ENCODE results near the gene COMMD4.

COMMD4 gene

DNA sequence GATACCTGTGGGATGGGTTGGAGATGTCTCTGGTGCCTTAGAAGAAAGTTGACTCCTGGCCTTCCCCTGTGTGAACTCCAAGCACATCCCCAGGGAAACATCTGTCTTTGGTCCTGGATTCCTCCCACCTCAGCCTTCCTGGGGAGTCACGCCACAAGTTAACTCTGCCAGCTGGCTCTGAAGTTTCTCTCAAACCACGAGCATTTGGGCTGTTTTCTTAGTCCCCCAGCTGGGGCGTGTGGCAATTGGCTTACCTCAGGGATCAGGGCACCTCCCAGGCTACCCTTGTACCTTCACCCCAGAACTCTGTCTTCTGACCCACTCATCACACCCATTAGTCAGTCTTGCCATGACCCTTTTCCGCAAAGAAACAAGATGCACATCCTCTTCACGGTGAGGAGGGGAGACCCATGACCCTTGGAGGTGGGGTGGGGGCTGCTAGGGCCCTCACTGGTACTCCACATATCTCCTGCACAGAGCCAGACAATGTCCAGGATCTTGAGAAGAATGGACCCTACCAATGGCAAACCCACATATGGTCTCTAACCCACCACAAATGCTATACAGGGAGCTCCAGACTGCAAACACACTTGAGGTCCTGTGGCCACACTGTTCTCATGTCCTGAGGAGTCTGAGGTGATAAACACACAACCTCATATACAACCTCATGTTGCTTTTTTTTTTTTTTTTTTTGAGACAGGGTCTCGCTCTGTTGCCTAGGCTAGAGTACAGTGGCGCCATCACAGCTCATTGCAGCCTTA lies 14.9 kb downstream of the COMMD4 start:
- TF ChIP-seq POLR2AphosphoS5 (IDR thresholded peaks at IDR 0.05; ENCODE audit: borderline replicate concordance, low read depth, low read length): no peak
- no peak for TF ChIP-seq EZH2 (IDR thresholded peaks at IDR 0.05)
- no peak for TF ChIP-seq FOXP2 (optimal IDR thresholded peaks at IDR 0.05; ENCODE audit: control extremely low read depth, extremely low read length, insufficient read depth)
- Histone ChIP-seq H3K4me3 (no peak overlapping the region), H3K9me3 (ENCODE audit: low read depth, low read length) (no peaks in the 10 kb centered on the region), H3K36me3 (ENCODE audit: insufficient read depth, low read length) (no peaks in the 10 kb centered on the region), H3K9ac (ENCODE audit: insufficient read length) (no peak overlapping the region), H3K27ac (no peak overlapping the region)
- no peak for DNase-seq (ENCODE audit: low read depth, low spot score)

DNA sequence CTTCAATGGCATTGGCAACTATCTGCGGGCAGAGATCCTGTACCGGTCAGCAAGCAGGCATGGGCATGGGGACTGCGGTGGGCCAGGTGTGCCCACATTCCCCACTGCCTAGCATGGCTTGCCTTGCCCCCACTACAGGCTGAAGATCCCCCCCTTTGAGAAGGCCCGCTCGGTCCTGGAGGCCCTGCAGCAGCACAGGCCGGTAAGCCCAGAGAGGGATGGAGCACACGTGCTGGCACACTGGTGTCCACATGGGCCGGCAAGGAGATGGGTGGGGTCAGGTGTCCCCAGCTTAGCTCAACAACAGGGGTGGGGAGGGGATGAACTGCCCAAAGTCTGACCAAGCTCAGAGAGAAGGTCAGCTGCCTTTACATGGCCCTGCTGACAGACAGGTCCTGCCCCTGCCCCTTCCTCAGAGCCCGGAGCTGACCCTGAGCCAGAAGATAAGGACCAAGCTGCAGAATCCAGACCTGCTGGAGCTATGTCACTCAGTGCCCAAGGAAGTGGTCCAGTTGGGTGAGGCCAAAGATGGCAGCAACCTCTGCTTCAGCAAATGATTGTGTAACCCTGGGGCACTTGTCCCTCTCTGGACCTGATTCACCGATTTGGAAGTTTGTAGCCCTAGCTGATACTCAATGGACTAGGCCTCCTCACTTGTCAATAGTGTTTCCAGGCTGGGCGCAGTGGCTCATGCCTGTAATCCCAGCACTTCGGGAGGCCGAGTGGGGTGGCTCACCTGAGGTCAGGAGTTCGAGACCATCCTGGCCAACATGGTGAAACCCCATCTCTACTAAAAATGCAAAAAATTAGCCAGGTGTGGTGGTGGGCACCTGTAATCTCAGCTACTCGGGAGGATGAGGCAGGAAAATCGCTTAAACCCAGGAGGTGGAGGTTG lies 16.6 kb downstream of the COMMD4 start:
- TF ChIP-seq POLR2AphosphoS5 (IDR thresholded peaks at IDR 0.05; ENCODE audit: borderline replicate concordance, low read depth, low read length): no peak
- TF ChIP-seq FOXP2 (optimal IDR thresholded peaks at IDR 0.05; ENCODE audit: control extremely low read depth, extremely low read length, insufficient read depth): no peak
- TF ChIP-seq EZH2 (IDR thresholded peaks at IDR 0.05): no peak
- Histone ChIP-seq H3K4me3 (no peak overlapping the region), H3K9ac (ENCODE audit: insufficient read length) (no peak overlapping the region), H3K36me3 (ENCODE audit: insufficient read depth, low read length) (no peaks in the 10 kb centered on the region), H3K27ac (no peak overlapping the region), H3K9me3 (ENCODE audit: low read depth, low read length) (no peaks in the 10 kb centered on the region)
- no peak for DNase-seq (ENCODE audit: low read depth, low spot score)

DNA sequence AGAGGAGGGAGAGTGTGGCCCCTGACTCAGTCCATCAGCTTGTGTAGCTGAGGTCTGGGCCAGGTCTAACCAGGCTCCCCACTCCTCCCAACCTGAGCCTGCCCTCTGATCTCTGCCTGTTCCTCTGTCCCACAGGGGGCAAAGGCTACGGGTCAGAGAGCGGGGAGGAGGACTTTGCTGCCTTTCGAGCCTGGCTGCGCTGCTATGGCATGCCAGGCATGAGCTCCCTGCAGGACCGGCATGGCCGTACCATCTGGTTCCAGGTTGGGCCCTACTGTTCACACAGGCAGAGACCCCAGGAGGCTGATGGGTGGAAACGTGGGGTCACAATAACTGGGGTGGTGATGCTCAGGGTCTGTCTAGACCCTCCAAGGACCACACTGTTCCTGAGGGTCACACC lies 17.7 kb downstream of the COMMD4 start:
- no peak for DNase-seq (ENCODE audit: low read depth, low spot score)
- Histone ChIP-seq H3K9me3 (ENCODE audit: low read depth, low read length) (no peaks in the 10 kb centered on the region), H3K36me3 (ENCODE audit: insufficient read depth, low read length) (no peaks in the 10 kb centered on the region), H3K4me3 (no peak overlapping the region), H3K9ac (ENCODE audit: insufficient read length) (no peak overlapping the region), H3K27ac (no peak overlapping the region)
- no peak for TF ChIP-seq EZH2 (IDR thresholded peaks at IDR 0.05)
- no peak for TF ChIP-seq FOXP2 (optimal IDR thresholded peaks at IDR 0.05; ENCODE audit: control extremely low read depth, extremely low read length, insufficient read depth)
- TF ChIP-seq POLR2AphosphoS5 (IDR thresholded peaks at IDR 0.05; ENCODE audit: borderline replicate concordance, low read depth, low read length): no peak; the same call in 1 of the 2 replicates

DNA sequence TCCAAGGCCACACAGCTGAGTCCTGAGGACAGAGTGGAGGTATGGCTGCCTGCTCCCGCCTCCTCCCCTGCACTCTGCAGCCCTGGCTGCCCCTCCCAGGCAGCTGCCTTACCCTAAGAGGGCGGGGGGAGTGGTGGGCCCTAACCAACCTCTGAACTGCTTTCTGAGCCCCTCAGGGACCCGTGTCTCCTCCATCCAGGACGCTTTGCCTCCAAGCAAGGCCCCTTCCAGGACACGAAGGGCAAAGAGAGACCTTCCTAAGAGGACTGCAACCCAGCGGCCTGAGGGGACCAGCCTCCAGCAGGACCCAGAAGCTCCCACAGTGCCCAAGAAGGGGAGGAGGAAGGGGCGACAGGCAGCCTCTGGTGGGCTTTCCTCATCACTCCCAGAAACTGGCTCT lies 18.6 kb downstream of the COMMD4 start:
- no peak for DNase-seq (ENCODE audit: low read depth, low spot score)
- Histone ChIP-seq H3K9ac (ENCODE audit: insufficient read length) (no peak overlapping the region), H3K4me3 (no peak overlapping the region), H3K36me3 (ENCODE audit: insufficient read depth, low read length) (no peaks in the 10 kb centered on the region), H3K27ac (no peak overlapping the region), H3K9me3 (ENCODE audit: low read depth, low read length) (no peaks in the 10 kb centered on the region)
- TF ChIP-seq FOXP2 (optimal IDR thresholded peaks at IDR 0.05; ENCODE audit: control extremely low read depth, extremely low read length, insufficient read depth) (no peak), POLR2AphosphoS5 (IDR thresholded peaks at IDR 0.05; ENCODE audit: borderline replicate concordance, low read depth, low read length) (no peak), EZH2 (IDR thresholded peaks at IDR 0.05) (no peak)

DNA sequence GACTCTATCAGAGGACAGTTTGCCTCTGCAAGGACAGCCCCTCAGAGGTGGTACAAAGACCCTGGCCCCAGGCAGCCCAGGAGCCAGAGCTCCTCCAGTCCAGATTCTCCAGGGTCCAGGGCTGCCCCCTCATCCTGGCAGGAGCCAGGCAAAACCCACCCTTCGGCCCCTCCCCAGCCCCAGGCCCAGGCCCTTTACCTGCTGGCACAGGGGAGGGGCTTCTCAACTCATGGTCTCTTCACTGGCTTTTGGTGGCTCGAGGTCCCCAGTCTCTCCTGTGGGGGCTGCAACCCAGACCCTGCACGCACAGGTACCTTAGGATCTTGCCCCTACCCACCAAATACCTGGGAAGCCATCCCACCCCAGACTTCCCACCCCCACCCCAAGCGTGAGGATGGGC lies 19.5 kb downstream of the COMMD4 start:
- no peaks in the 10 kb centered on the region for H3K36me3 ChIP-seq (ENCODE audit: insufficient read depth, low read length)
- H3K4me3 ChIP-seq: no peak overlapping the region
- H3K9ac ChIP-seq (ENCODE audit: insufficient read length): no peak overlapping the region
- no peak for TF ChIP-seq FOXP2 (optimal IDR thresholded peaks at IDR 0.05; ENCODE audit: control extremely low read depth, extremely low read length, insufficient read depth)
- no peak for TF ChIP-seq POLR2AphosphoS5 (IDR thresholded peaks at IDR 0.05; ENCODE audit: borderline replicate concordance, low read depth, low read length)
- no peak for TF ChIP-seq EZH2 (IDR thresholded peaks at IDR 0.05)
- DNase-seq (ENCODE audit: low read depth, low spot score): no peak
- H3K27ac ChIP-seq: no peak overlapping the region
- no peaks in the 10 kb centered on the region for H3K9me3 ChIP-seq (ENCODE audit: low read depth, low read length)

DNA sequence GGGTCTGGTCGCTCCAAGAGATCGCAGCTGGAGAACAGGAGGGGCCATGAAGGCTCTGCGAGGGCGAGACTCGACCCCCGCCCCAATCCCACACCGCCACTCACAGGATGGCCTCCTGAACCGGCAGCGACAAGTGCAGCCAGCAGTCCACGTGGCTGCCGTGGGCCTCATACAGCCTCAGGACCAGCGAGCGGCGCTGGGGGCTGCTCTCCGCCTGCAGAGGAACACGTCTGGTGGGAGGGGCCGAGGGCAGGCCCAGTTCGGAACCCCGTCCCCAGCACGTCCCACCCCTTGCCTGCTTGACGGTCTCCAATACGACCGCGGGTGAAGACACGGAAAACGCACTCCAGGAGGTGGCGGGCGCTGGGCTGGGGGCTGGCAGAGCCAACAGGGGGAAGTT lies 20.1 kb downstream of the COMMD4 start:
- Histone ChIP-seq H3K9ac (ENCODE audit: insufficient read length) (no peak overlapping the region), H3K9me3 (ENCODE audit: low read depth, low read length) (no peaks in the 10 kb centered on the region), H3K4me3 (no peak overlapping the region), H3K27ac (no peak overlapping the region), H3K36me3 (ENCODE audit: insufficient read depth, low read length) (no peaks in the 10 kb centered on the region)
- DNase-seq (ENCODE audit: low read depth, low spot score): no peak
- no peak for TF ChIP-seq FOXP2 (optimal IDR thresholded peaks at IDR 0.05; ENCODE audit: control extremely low read depth, extremely low read length, insufficient read depth)

DNA sequence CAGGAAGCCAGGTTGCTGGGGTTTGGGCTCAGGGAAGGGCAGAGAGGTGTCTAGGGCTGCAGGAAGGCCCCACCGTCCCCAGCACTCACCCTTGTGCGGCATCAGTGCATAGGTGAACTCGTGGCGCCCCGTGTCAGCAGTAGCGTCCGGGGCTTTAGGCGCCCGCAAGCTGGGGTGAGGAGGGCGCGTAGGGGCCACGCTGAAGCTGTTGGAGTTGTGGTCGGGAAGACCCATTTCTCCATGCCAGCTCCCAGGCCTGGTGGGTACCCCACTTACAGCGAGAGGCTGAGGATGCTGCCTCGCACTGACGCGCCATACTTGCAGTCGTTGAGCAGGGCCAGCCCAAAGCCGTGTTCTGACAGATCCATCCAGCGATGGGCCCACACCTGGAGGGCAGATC lies 20.7 kb downstream of the COMMD4 start:
- H3K9ac ChIP-seq (ENCODE audit: insufficient read length): no peak overlapping the region
- H3K36me3 ChIP-seq (ENCODE audit: insufficient read depth, low read length): no peaks in the 10 kb centered on the region
- DNase-seq (ENCODE audit: low read depth, low spot score): no peak

DNA sequence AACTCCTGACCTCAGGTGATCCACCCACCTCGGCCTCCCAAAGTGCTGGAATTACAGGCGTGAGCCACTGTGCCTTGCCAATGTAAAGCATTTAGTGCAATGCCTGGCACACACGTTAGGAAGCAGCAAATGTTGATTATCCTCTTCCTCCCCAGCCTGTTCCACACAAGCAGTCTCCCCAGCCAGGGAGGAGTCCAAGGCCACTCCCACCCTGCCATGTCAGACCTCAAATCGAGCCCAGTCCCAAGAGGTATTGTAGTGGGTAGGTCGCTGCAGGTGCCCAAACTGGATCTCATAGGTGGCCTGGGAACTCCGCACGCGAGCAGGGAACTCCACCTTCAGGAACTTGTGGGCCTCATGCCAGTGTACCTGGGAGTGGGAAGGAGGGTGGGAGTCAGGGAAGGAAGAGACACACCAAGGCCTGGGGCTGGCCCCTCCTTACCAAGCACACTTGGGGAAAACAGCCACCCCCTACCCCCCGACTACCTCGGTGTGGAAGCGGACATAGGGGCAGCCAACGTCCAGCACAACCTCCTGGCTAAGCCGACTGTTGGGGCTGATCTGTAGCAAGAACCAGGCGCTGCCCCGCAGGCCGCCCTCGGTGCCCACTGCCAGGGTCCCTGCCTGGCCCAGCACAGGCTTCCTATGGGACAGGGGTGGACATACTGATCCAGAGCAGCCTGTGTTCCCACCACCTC lies 22.3 kb downstream of the COMMD4 start:
- no peak overlapping the region for H3K4me3 ChIP-seq
- H3K9ac ChIP-seq (ENCODE audit: insufficient read length): no peak overlapping the region
- no peaks in the 10 kb centered on the region for H3K36me3 ChIP-seq (ENCODE audit: insufficient read depth, low read length)
- no peak overlapping the region for H3K27ac ChIP-seq
- TF ChIP-seq EZH2 (IDR thresholded peaks at IDR 0.05) (no peak), POLR2AphosphoS5 (IDR thresholded peaks at IDR 0.05; ENCODE audit: borderline replicate concordance, low read depth, low read length) (no peak)
- no peaks in the 10 kb centered on the region for H3K9me3 ChIP-seq (ENCODE audit: low read depth, low read length)
- DNase-seq (ENCODE audit: low read depth, low spot score): no peak

More for the DNA sequence above, 20.7 kb downstream of the COMMD4 start:
- TF ChIP-seq FOXP2 (optimal IDR thresholded peaks at IDR 0.05; ENCODE audit: control extremely low read depth, extremely low read length, insufficient read depth): no peak
- TF ChIP-seq EZH2 (IDR thresholded peaks at IDR 0.05): no peak
- TF ChIP-seq POLR2AphosphoS5 (IDR thresholded peaks at IDR 0.05; ENCODE audit: borderline replicate concordance, low read depth, low read length): no peak
- Histone ChIP-seq H3K27ac (no peak overlapping the region), H3K4me3 (no peak overlapping the region), H3K9me3 (ENCODE audit: low read depth, low read length) (no peaks in the 10 kb centered on the region)

Data from SK-N-MC (cell line).